PC-3 (cell line): ENCODE results near the gene SELE. TPM values are rescaled to one million over a fixed set of nuclear protein-coding genes. Genes with fewer than 3 reads are reported as not detected.

Experiments used
- ATAC-seq: fragments of 200-7000 bp; cut with Tn5 transposase; 2 replicates; pipeline ENCODE4 v1.9.1; 2020; ENCODE audit warnings: mild to moderate bottlenecking, moderate library complexity
- BruUV-seq: library from RNA; stranded (reverse); fragments of 400-500 nt; replicated peaks from 2 replicates; lab custom pipeline; 2021; lab: Mats Ljungman, UMichigan
- CTCF ChIA-PET: fragments of 300-600 bp; sonication (Branson Sonifier 250); formaldehyde crosslinking; loops from one replicate; lab custom pipeline; 2022; ENCODE audit warnings: antibody characterized with exemption; lab: Charles Lee
- POLR2A ChIA-PET: fragments of 300-600 bp; sonication (Branson Sonifier 250); formaldehyde crosslinking; loops from one replicate; lab custom pipeline; 2022; ENCODE audit warnings: antibody characterized with exemption; ENCODE audit not compliant: unreplicated experiment; lab: Charles Lee
- DNase-seq: peaks from one replicate; pipeline ENCODE4 v3.0.0-alpha.2; 2015
- H2AFZ ChIP-seq: fragments of 300-600 bp; sonication (generic); 2 replicates; pipeline ENCODE4 v1.6.0; 2016; ENCODE audit warnings: antibody characterized with exemption, low read length
- H3F3A ChIP-seq: fragments of 300-600 bp; sonication (generic); one replicate; pipeline ENCODE4 v1.6.0; 2017; ENCODE audit warnings: antibody characterized with exemption, low read length, control low read depth, mild to moderate bottlenecking; ENCODE audit not compliant: unreplicated experiment
- H3K27ac ChIP-seq: fragments of 300-600 bp; sonication (generic); 2 replicates; pipeline ENCODE4 v1.5.1; 2016; ENCODE audit warnings: mild to moderate bottlenecking, low read length
- H3K27me3 ChIP-seq: fragments of 300-600 bp; sonication (generic); 2 replicates; pipeline ENCODE4 v1.6.1; 2016; ENCODE audit warnings: low read length, mixed read lengths
- H3K36me3 ChIP-seq: fragments of 300-600 bp; sonication (generic); 2 replicates; pipeline ENCODE4 v1.6.1; 2016; ENCODE audit warnings: low read depth, mixed run types, low read length, mixed read lengths
- H3K4me1 ChIP-seq: fragments of 300-600 bp; sonication (generic); 2 replicates; pipeline ENCODE4 v1.5.1; 2016; ENCODE audit warnings: low read length; ENCODE audit not compliant: insufficient read depth
- H3K4me2 ChIP-seq: fragments of 300-600 bp; sonication (generic); 2 replicates; pipeline ENCODE4 v1.6.0; 2016; ENCODE audit warnings: low read length
- H3K4me3 ChIP-seq: fragments of 300-600 bp; sonication (generic); 2 replicates; pipeline ENCODE4 v1.5.1; 2016; ENCODE audit warnings: mild to moderate bottlenecking, low read length, mixed read lengths
- H3K79me2 ChIP-seq: fragments of 300-600 bp; sonication (generic); 2 replicates; pipeline ENCODE4 v1.6.1; 2017; ENCODE audit warnings: low read length, mixed read lengths
- H3K9ac ChIP-seq: fragments of 300-600 bp; sonication (generic); 2 replicates; pipeline ENCODE4 v1.6.0; 2016; ENCODE audit warnings: mild to moderate bottlenecking, low read length
- H3K9me2 ChIP-seq: fragments of 300-600 bp; sonication (generic); replicated peaks from 2 replicates; pipeline ENCODE4 v1.6.1; 2016; ENCODE audit warnings: mixed run types, low read length, mixed read lengths
- H3K9me3 ChIP-seq: fragments of 300-600 bp; sonication (generic); 2 replicates; pipeline ENCODE4 v1.6.1; 2016; ENCODE audit warnings: low read length, mixed read lengths
- H4K20me1 ChIP-seq: fragments of 300-600 bp; sonication (generic); 2 replicates; pipeline ENCODE4 v1.6.1; 2016; ENCODE audit warnings: low read length, mixed read lengths
- CTCF ChIP-seq: fragments of 300-600 bp; sonication (generic); conservative IDR thresholded peaks from 2 replicates; pipeline ENCODE4 v1.5.1; 2017; ENCODE audit warnings: antibody characterized with exemption, low read depth, mild to moderate bottlenecking, low read length
- EZH2 ChIP-seq: fragments of 300-600 bp; sonication (generic); IDR thresholded peaks from one replicate; pipeline ENCODE4 v1.6.1; 2017; ENCODE audit warnings: antibody characterized with exemption, mild to moderate bottlenecking, low read length; ENCODE audit not compliant: unreplicated experiment
- EZH2phosphoT487 ChIP-seq: fragments of 300-600 bp; sonication (generic); IDR thresholded peaks from 2 replicates; pipeline ENCODE4 v1.6.1; 2018; ENCODE audit warnings: mild to moderate bottlenecking, antibody characterized with exemption, low read length, borderline replicate concordance
- intact Hi-C: fragments of 100-400 bp; cut with micrococcal nuclease; formaldehyde crosslinking; loops from 2 replicates; pipeline ENCODE4 v1.9.0; 2023
- total RNA-seq: library from RNA; depleted of rRNA; stranded (reverse); fragments of >200 nt; gene quantifications from 2 replicates; pipeline ENCODE4 v1.2.3, GENCODE V29; 2014

Gene SELE
- total RNA-seq, 1 experiment from 2014 or later = not detected

DNA sequence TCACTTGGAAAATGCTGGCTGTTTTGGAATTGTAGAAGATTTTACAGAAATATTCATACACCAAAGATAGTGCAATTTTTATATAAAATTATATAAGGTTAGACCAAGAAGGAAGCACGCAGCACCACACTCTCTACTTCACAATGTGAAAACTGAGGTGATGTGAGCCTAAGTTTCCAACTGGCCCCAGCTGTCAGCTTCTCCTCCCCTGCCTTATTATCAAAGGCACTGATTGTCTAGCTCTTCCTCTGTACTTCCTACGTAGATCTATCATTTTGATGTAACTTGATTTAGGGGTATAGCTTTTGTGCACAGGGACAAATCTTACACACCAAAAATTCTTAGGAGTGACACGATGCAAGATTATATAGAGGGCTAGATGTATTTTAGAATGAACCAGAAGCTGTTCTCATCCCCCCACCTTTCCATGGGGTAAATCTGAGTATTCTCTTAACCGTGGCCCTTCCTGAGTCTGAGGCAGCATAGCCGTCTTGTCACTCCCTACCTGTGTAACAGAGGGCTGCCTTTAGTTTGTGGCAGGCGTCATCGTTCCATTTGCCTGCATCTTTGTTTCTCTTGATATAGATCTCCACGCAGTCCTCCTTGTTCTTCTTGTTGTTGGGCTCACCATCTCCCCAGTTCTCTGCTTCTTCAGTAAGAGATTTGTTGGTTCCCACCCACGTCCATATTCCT, 25.8 kb downstream of the SELE start:
- no peak for DNase-seq
- TF ChIP-seq CTCF = no peak
- Histone ChIP-seq H3K4me3 (no peak overlapping the region), H3K4me1 (peaks cover 6% of the 10 kb centered on the region; the same call in 1 of the 2 replicates), H3K9me2 (no peaks in the 10 kb centered on the region), H3K79me2 (no peaks in the 10 kb centered on the region), H3K27ac (no peak overlapping the region), H3F3A (no peaks in the 10 kb centered on the region), H4K20me1 (no peaks in the 10 kb centered on the region), H3K4me2 (no peak overlapping the region), H3K9me3 (no peaks in the 10 kb centered on the region), H3K9ac (no peak overlapping the region), H3K27me3 (0 out of 2 replicates have a peak, but pooled peaks cover 3% of the 10 kb centered on the region), H3K36me3 (no peaks in the 10 kb centered on the region), H2AFZ (no peak overlapping the region)
- intact Hi-C loops = no loop called here
- no TSS peak for BruUV-seq
- POLR2A ChIA-PET = no interaction called here
- CTCF ChIA-PET = no interaction called here
- no peak for ATAC-seq

DNA sequence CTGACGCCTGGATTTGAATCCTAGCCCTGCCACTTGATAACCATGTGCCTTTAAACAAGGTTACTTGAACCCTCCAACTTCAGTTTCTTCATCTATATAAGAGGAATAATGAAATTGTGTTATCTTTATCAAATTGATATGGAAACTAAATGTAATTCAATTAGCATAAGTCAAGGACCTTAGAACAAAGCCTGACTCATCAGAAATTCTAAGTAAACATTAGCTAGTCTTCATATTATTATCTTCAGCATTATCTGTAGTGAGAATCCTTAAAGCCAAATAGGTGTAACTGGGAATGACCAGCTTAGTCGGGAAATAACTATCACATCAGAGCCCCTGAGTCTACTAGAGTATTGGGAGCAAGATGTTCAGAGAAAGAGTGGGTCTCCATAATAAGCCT, 29.1 kb downstream of the SELE start:
- no peaks in the 10 kb centered on the region for H4K20me1 ChIP-seq
- H2AFZ ChIP-seq = no peak overlapping the region
- ChIA-PET CTCF (no interaction called here), POLR2A (no interaction called here)
- 0 out of 2 replicates have a peak, but pooled peaks cover 3% of the 10 kb centered on the region for H3K27me3 ChIP-seq
- no peaks in the 10 kb centered on the region for H3K9me3 ChIP-seq
- DNase-seq (no peak), ATAC-seq (no peak)
- H3K4me3 ChIP-seq = no peak overlapping the region
- no TSS peak for BruUV-seq
- no peak overlapping the region for H3K9ac ChIP-seq
- TF ChIP-seq EZH2 = no peak
- no peak for TF ChIP-seq CTCF
- no peak for TF ChIP-seq EZH2phosphoT487
- H3K9me2 ChIP-seq = no peaks in the 10 kb centered on the region
- no peaks in the 10 kb centered on the region for H3F3A ChIP-seq
- no peaks in the 10 kb centered on the region for H3K36me3 ChIP-seq
- H3K79me2 ChIP-seq = no peaks in the 10 kb centered on the region
- no peak overlapping the region for H3K27ac ChIP-seq
- H3K4me1 ChIP-seq = no peaks in the 10 kb centered on the region
- intact Hi-C loops = no loop called here
- no peak overlapping the region for H3K4me2 ChIP-seq

- no peak overlapping the region for H2AFZ ChIP-seq
- H3K9me3 ChIP-seq = no peaks in the 10 kb centered on the region
- no peak overlapping the region for H3K27ac ChIP-seq
- H3K4me3 ChIP-seq = no peak overlapping the region
- H4K20me1 ChIP-seq = no peaks in the 10 kb centered on the region
- intact Hi-C loops = no loop called here
- ChIA-PET CTCF (no interaction called here), POLR2A (no interaction called here)
- no TSS peak for BruUV-seq
- no peaks in the 10 kb centered on the region for H3K79me2 ChIP-seq
- no peak overlapping the region for H3K9ac ChIP-seq
- H3K4me2 ChIP-seq = no peak overlapping the region
- no peaks in the 10 kb centered on the region for H3F3A ChIP-seq
- DNase-seq = no peak
- TF ChIP-seq CTCF (no peak), EZH2phosphoT487 (no peak), EZH2 (no peak)
- H3K4me1 ChIP-seq = peaks cover 5% of the 10 kb centered on the region
- ATAC-seq = no peak
- H3K27me3 ChIP-seq = 0 out of 2 replicates have a peak, but pooled peaks cover 3% of the 10 kb centered on the region
- no peaks in the 10 kb centered on the region for H3K9me2 ChIP-seq
- no peaks in the 10 kb centered on the region for H3K36me3 ChIP-seq
Measured at GRCh38 chr1:169701261-169702005, 32.4 kb downstream of the SELE start.
